DOHH2 (cell line): ENCODE data around the gene KCTD16.

Experiments used
- EZH2phosphoT487 ChIP-seq: fragments of 200-600 bp; sonication (generic); IDR thresholded peaks from 2 replicates; pipeline ENCODE4 v1.6.1; 2017; ENCODE audit warnings: borderline replicate concordance, mild to moderate bottlenecking, antibody characterized with exemption, low read length, moderate library complexity, mixed read lengths
- TF ChIP-seq, protein P1 (sequence below): fragments of 200-600 bp; sonication (generic); IDR thresholded peaks from one replicate; pipeline ENCODE4 v1.5.1; 2014; ENCODE audit warnings: antibody characterized with exemption, mild to moderate bottlenecking, low read depth, low read length; ENCODE audit not compliant: poor library complexity, severe bottlenecking

- TF ChIP-seq, protein P1, sequence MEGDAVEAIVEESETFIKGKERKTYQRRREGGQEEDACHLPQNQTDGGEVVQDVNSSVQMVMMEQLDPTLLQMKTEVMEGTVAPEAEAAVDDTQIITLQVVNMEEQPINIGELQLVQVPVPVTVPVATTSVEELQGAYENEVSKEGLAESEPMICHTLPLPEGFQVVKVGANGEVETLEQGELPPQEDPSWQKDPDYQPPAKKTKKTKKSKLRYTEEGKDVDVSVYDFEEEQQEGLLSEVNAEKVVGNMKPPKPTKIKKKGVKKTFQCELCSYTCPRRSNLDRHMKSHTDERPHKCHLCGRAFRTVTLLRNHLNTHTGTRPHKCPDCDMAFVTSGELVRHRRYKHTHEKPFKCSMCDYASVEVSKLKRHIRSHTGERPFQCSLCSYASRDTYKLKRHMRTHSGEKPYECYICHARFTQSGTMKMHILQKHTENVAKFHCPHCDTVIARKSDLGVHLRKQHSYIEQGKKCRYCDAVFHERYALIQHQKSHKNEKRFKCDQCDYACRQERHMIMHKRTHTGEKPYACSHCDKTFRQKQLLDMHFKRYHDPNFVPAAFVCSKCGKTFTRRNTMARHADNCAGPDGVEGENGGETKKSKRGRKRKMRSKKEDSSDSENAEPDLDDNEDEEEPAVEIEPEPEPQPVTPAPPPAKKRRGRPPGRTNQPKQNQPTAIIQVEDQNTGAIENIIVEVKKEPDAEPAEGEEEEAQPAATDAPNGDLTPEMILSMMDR: no peak
- no peak for TF ChIP-seq EZH2phosphoT487
These were observed 13.9 kb upstream of the KCTD16 start for GRCh38 chr5:144156767-144157171.
